HL-60 (cell line): Measurements from ENCODE around the gene CNTNAP4.

Experiments used
- CTCF ChIP-seq: IDR thresholded peaks from one replicate; pipeline ENCODE4 v1.5.1; 2011; ENCODE audit warnings: low read length, control low read depth, inconsistent platforms; ENCODE audit not compliant: insufficient read depth
- GABPA ChIP-seq: IDR thresholded peaks from 2 replicates; pipeline ENCODE4 v1.6.1; 2012; ENCODE audit warnings: low read depth
- SPI1 ChIP-seq: IDR thresholded peaks from 2 replicates; pipeline ENCODE4 v1.6.1; 2012; ENCODE audit warnings: low read depth, mild to moderate bottlenecking, borderline replicate concordance
- TF ChIP-seq, protein P1 (sequence below): IDR thresholded peaks from 2 replicates; pipeline ENCODE4 v1.6.1; 2012; ENCODE audit warnings: low read depth; ENCODE audit not compliant: insufficient replicate concordance

- TF ChIP-seq CTCF (no peak), SPI1 (no peak), GABPA (no peak)
- TF ChIP-seq, protein P1, sequence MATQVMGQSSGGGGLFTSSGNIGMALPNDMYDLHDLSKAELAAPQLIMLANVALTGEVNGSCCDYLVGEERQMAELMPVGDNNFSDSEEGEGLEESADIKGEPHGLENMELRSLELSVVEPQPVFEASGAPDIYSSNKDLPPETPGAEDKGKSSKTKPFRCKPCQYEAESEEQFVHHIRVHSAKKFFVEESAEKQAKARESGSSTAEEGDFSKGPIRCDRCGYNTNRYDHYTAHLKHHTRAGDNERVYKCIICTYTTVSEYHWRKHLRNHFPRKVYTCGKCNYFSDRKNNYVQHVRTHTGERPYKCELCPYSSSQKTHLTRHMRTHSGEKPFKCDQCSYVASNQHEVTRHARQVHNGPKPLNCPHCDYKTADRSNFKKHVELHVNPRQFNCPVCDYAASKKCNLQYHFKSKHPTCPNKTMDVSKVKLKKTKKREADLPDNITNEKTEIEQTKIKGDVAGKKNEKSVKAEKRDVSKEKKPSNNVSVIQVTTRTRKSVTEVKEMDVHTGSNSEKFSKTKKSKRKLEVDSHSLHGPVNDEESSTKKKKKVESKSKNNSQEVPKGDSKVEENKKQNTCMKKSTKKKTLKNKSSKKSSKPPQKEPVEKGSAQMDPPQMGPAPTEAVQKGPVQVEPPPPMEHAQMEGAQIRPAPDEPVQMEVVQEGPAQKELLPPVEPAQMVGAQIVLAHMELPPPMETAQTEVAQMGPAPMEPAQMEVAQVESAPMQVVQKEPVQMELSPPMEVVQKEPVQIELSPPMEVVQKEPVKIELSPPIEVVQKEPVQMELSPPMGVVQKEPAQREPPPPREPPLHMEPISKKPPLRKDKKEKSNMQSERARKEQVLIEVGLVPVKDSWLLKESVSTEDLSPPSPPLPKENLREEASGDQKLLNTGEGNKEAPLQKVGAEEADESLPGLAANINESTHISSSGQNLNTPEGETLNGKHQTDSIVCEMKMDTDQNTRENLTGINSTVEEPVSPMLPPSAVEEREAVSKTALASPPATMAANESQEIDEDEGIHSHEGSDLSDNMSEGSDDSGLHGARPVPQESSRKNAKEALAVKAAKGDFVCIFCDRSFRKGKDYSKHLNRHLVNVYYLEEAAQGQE = no peak
Observed at GRCh38 chr16:76343769-76344168, 66.6 kb downstream of the CNTNAP4 start.
